GM12878 (cell line): ENCODE results near the gene CMC1. TPM values are rescaled to one million over a fixed set of nuclear protein-coding genes. Genes with fewer than 3 reads are reported as not detected.

Source experiments
- ATAC-seq: fragments of 200-7000 bp; cut with Tn5 transposase; 3 replicates; pipeline ENCODE4 v1.9.1; 2020; ENCODE audit warnings: mild to moderate bottlenecking, moderate library complexity
- BruUV-seq: library from RNA; stranded (reverse); fragments of 400-500 nt; replicated peaks from 2 replicates; lab custom pipeline; 2021; lab: Mats Ljungman, UMichigan
- CTCF ChIA-PET: fragments of 300-600 bp; sonication (Branson Sonifier 250); formaldehyde crosslinking; extraction: SDS; loops from one replicate; lab custom pipeline; 2021; ENCODE audit warnings: inconsistent platforms; lab: Yijun Ruan, JAX
- POLR2A ChIA-PET: fragments of 350-600 bp; formaldehyde crosslinking; extraction: SDS; loops from one replicate; lab custom pipeline; 2021; ENCODE audit warnings: inconsistent platforms; lab: Charles Lee
- RAD21 ChIA-PET: fragments of 300-600 bp; sonication (Branson Sonifier 250); formaldehyde crosslinking; loops from one replicate; lab custom pipeline; 2023; ENCODE audit warnings: antibody characterized with exemption; ENCODE audit not compliant: unreplicated experiment; lab: Charles Lee
- SMC1A ChIA-PET: fragments of 300-600 bp; sonication (Branson Sonifier 250); formaldehyde crosslinking; loops from one replicate; lab custom pipeline; 2023; ENCODE audit not compliant: unreplicated experiment, uncharacterized antibody; lab: Charles Lee
- DNase-seq: peaks from one replicate; pipeline ENCODE4 v3.0.0-alpha.2; 2011; ENCODE audit warnings: low read depth, low spot score
- FAIRE-seq: peaks from 3 replicates; lab custom pipeline; 2011; peaks lifted over from hg19 to GRCh38; lab: Jason Lieb, UNC
- H2AFZ ChIP-seq: 2 replicates; pipeline ENCODE4 v1.6.0; 2011; ENCODE audit warnings: low read depth, low read length, control low read depth; ENCODE audit not compliant: control insufficient read depth
- H3K27ac ChIP-seq: 2 replicates; pipeline ENCODE4 v1.5.1; 2011; ENCODE audit warnings: control low read depth; ENCODE audit not compliant: control insufficient read depth, insufficient read depth
- H3K27me3 ChIP-seq, 2 experiments: replicated peaks in 1 of 2; 2 replicates each; pipeline versions ENCODE4 v1.6.0 to v1.6.1; 2011; ENCODE audit warnings: low read length in 1 of 2; ENCODE audit not compliant: control insufficient read depth in 2 of 2, insufficient read depth in 2 of 2
- H3K36me3 ChIP-seq, 2 experiments: 2 replicates each; pipeline ENCODE4 v1.5.1; 2011; ENCODE audit warnings: low read length in 1 of 2; ENCODE audit not compliant: control insufficient read depth in 2 of 2, insufficient read depth in 2 of 2
- H3K4me1 ChIP-seq: 2 replicates; pipeline ENCODE4 v1.6.1; 2011; ENCODE audit warnings: mild to moderate bottlenecking, low read length, moderate library complexity, mixed read lengths; ENCODE audit not compliant: control insufficient read depth, insufficient read depth
- H3K4me2 ChIP-seq: 2 replicates; pipeline ENCODE4 v1.6.0; 2011; ENCODE audit warnings: control low read depth; ENCODE audit not compliant: control insufficient read depth, insufficient read depth
- H3K4me3 ChIP-seq: fragments of 200-600 bp; sonication (generic); 2 replicates; pipeline ENCODE4 v1.5.1; 2016
- H3K79me2 ChIP-seq: 2 replicates; pipeline ENCODE4 v1.6.0; 2011; ENCODE audit warnings: low read length; ENCODE audit not compliant: control insufficient read depth, insufficient read depth
- H3K9ac ChIP-seq: 2 replicates; pipeline ENCODE4 v1.8.0; 2011; ENCODE audit warnings: low read length, control low read depth, mixed read lengths; ENCODE audit not compliant: control insufficient read depth, insufficient read depth
- H3K9me3 ChIP-seq: replicated peaks from 3 replicates; pipeline ENCODE4 v1.5.1; 2011; ENCODE audit warnings: mild to moderate bottlenecking, low read length; ENCODE audit not compliant: control insufficient read depth, insufficient read depth
- H4K20me1 ChIP-seq: 2 replicates; pipeline ENCODE4 v1.6.0; 2011; ENCODE audit not compliant: control insufficient read depth, insufficient read depth
- E2F8 ChIP-seq: fragments of 450-650 bp; IDR thresholded peaks from 2 replicates; pipeline ENCODE4 v1.6.1; 2018; ENCODE audit warnings: mild to moderate bottlenecking, low read depth, moderate library complexity; ENCODE audit not compliant: partially characterized antibody
- REST ChIP-seq: IDR thresholded peaks from 2 replicates; pipeline ENCODE4 v1.6.1; 2012; ENCODE audit warnings: mild to moderate bottlenecking, low read depth, low read length
- WGBS: methylation state at CpG from one replicate; pipeline ENCODE4 v1.1.6; 2016; ENCODE audit warnings: low lambda C conversion rate; ENCODE audit not compliant: insufficient replicate concordance, insufficient coverage; ENCODE audit errors: missing lambda C conversion rate; 5-methylcytosine and 5-hydroxymethylcytosine counted together
- in situ Hi-C: fragments of 300-500 bp; cut with MboI; formaldehyde crosslinking; loops from 9 replicates; pipeline ENCODE4 v1.14.3; 2018; ENCODE audit warnings: mixed read lengths
- intact Hi-C: fragments of 100-400 bp; cut with micrococcal nuclease; formaldehyde crosslinking; loops from one replicate; pipeline ENCODE4 v1.14.2; 2022; ENCODE audit not compliant: unreplicated experiment
- polyA plus RNA-seq, 11 experiments: library from polyadenylated mRNA; depleted of rRNA in 4 of 11; unstranded in 6 of 11; stranded (reverse) in 5 of 11; fragments of >200 nt; fragmentation: Nextera tagmentation in 4 of 11; fragmentation: Illumina TruSeq in 1 of 11; extraction: Ambion mirVana in 4 of 11; extraction: Trizol in 1 of 11; gene quantifications; 1 replicate in 1 of 11; 2 replicates in 10 of 11; pipeline versions ENCODE4 v1.2.1 to v1.2.3, GENCODE V29; 2011 to 2016; ENCODE audit warnings: inconsistent platforms in 2 of 11, missing spikeins in 2 of 11, low read depth in 1 of 11
- total RNA-seq, 4 experiments: library from RNA; depleted of rRNA in 3 of 4; stranded (reverse); fragments of >200 nt in 3 of 4; fragmentation: Illumina TruSeq in 1 of 4; extraction: Trizol in 1 of 4; gene quantifications; 2 replicates each; pipeline versions ENCODE4 v1.2.1 to v1.2.3, GENCODE V29; 2013 to 2021
- TF ChIP-seq, protein P1 (sequence below): fragments of 450-650 bp; IDR thresholded peaks from 2 replicates; pipeline ENCODE4 v1.6.1; 2016; ENCODE audit warnings: mild to moderate bottlenecking
- TF ChIP-seq, protein P2 (sequence below), 3 experiments: IDR thresholded peaks in 2 of 3; conservative IDR thresholded peaks in 1 of 3; 2 replicates each; pipeline ENCODE4 v1.5.1; 2011; ENCODE audit warnings: low read depth in 3 of 3, low read length in 3 of 3, mild to moderate bottlenecking in 3 of 3, control low read depth in 2 of 3, moderate library complexity in 2 of 3, inconsistent platforms in 1 of 3, mixed read lengths in 1 of 3; ENCODE audit not compliant: control insufficient read depth in 2 of 3, insufficient read depth in 1 of 3; ENCODE audit errors: extremely low read depth in 1 of 3
- TF ChIP-seq, protein P3 (sequence below): fragments of 450-650 bp; IDR thresholded peaks from 2 replicates; pipeline ENCODE4 v1.6.1; 2017; ENCODE audit warnings: mild to moderate bottlenecking

CMC1 gene
- total and polyA plus RNA-seq, 10 of the 15 experiments (the other 5 are each of a cell fraction or from before 2014, with no cell fraction given), result 12.3 to 118 (median 29.3) TPM

DNA sequence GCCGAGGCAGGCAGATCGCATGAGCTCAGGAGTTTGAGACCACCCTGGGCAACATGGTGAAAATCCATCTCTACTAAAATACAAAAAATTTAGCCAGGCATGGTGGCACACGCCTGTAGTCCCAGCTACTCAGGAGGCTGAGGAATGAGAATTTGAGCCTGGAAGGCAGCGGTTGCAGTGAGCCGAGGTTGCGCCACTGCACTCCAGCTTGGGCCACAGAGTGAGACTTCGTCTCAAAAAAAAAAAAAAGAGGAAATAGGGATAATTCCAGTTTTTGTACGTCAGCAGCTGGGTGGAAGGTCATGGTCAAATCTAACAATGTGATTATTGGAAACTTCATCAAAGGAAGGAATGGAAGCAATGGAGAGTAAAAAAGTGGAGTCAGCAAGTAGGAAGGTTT, 3.1 kb downstream of the CMC1 start:
- Histone ChIP-seq H3K9ac (no peak overlapping the region), H2AFZ (no peak overlapping the region), H3K9me3 (no peaks in the 10 kb centered on the region; the same call in 2 of the 3 replicates), H3K27ac (no peak overlapping the region), H3K4me1 (no peaks in the 10 kb centered on the region), H3K36me3 (no peaks in the 10 kb centered on the region), H3K79me2 (peaks cover 40% of the 10 kb centered on the region), H3K4me2 (peak overlapping the region; percentile 30), H4K20me1 (no peaks in the 10 kb centered on the region), H3K27me3 (no peaks in the 10 kb centered on the region), H3K4me3 (no peak overlapping the region)
- in situ Hi-C loops, result no loop called here
- 92% methylated on average over 6 of the region's 8 CpGs for WGBS
- SMC1A ChIA-PET, result interaction anchor here (0.6 to 2.9 kb wide), 10 partner anchors 9 to 533 kb away, joined by 3 to 12 read pairs (median 4); no protein-coding TSS in a partner anchor
- DNase-seq (no peak), FAIRE-seq (no peak), ATAC-seq (no peak)
- POLR2A ChIA-PET, result interaction anchor here (0.6 to 0.9 kb wide), 6 partner anchors 25 to 532 kb away, joined by 3 to 5 read pairs (median 4); partner anchors contain the start of genes AZI2 and ZCWPW2
- RAD21 ChIA-PET, result interaction anchor here (0.5 to 2.3 kb wide), 8 partner anchors 9 to 125 kb away, joined by 3 to 11 read pairs (median 4); no protein-coding TSS in a partner anchor
- BruUV-seq, result no TSS peak
- intact Hi-C loops, result loop anchor here (5.0 kb wide), 2 partner anchors 207 to 762 kb away; partner anchors contain the start of gene SLC4A7
- CTCF ChIA-PET, result interaction anchor here (0.6 to 1.0 kb wide), 3 partner anchors 9 to 72 kb away, joined by 3 to 4 read pairs (median 4); no protein-coding TSS in a partner anchor
- TF ChIP-seq REST (no peak), E2F8 (no peak)
- TF ChIP-seq, protein P1, sequence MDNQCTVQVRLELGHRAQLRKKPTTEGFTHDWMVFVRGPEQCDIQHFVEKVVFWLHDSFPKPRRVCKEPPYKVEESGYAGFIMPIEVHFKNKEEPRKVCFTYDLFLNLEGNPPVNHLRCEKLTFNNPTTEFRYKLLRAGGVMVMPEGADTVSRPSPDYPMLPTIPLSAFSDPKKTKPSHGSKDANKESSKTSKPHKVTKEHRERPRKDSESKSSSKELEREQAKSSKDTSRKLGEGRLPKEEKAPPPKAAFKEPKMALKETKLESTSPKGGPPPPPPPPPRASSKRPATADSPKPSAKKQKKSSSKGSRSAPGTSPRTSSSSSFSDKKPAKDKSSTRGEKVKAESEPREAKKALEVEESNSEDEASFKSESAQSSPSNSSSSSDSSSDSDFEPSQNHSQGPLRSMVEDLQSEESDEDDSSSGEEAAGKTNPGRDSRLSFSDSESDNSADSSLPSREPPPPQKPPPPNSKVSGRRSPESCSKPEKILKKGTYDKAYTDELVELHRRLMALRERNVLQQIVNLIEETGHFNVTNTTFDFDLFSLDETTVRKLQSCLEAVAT, result 0 out of 2 replicates have a peak, but pooled peaks have one; percentile 61
- TF ChIP-seq, protein P2, sequence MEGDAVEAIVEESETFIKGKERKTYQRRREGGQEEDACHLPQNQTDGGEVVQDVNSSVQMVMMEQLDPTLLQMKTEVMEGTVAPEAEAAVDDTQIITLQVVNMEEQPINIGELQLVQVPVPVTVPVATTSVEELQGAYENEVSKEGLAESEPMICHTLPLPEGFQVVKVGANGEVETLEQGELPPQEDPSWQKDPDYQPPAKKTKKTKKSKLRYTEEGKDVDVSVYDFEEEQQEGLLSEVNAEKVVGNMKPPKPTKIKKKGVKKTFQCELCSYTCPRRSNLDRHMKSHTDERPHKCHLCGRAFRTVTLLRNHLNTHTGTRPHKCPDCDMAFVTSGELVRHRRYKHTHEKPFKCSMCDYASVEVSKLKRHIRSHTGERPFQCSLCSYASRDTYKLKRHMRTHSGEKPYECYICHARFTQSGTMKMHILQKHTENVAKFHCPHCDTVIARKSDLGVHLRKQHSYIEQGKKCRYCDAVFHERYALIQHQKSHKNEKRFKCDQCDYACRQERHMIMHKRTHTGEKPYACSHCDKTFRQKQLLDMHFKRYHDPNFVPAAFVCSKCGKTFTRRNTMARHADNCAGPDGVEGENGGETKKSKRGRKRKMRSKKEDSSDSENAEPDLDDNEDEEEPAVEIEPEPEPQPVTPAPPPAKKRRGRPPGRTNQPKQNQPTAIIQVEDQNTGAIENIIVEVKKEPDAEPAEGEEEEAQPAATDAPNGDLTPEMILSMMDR (IDR thresholded peaks at IDR 0.05 in 2 of 3, conservative IDR thresholded peaks at IDR 0.05 in 1 of 3; ENCODE audit: control insufficient read depth in 2 of 3, extremely low read depth in 1 of 3, insufficient read depth in 1 of 3, low read depth in 3 of 3, low read length in 3 of 3), result no peak
- TF ChIP-seq, protein P3, sequence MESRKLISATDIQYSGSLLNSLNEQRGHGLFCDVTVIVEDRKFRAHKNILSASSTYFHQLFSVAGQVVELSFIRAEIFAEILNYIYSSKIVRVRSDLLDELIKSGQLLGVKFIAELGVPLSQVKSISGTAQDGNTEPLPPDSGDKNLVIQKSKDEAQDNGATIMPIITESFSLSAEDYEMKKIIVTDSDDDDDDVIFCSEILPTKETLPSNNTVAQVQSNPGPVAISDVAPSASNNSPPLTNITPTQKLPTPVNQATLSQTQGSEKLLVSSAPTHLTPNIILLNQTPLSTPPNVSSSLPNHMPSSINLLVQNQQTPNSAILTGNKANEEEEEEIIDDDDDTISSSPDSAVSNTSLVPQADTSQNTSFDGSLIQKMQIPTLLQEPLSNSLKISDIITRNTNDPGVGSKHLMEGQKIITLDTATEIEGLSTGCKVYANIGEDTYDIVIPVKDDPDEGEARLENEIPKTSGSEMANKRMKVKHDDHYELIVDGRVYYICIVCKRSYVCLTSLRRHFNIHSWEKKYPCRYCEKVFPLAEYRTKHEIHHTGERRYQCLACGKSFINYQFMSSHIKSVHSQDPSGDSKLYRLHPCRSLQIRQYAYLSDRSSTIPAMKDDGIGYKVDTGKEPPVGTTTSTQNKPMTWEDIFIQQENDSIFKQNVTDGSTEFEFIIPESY, result peak; percentile 81
